ENCODE results near the gene CYRIA.

The CYRIA gene

DNA sequence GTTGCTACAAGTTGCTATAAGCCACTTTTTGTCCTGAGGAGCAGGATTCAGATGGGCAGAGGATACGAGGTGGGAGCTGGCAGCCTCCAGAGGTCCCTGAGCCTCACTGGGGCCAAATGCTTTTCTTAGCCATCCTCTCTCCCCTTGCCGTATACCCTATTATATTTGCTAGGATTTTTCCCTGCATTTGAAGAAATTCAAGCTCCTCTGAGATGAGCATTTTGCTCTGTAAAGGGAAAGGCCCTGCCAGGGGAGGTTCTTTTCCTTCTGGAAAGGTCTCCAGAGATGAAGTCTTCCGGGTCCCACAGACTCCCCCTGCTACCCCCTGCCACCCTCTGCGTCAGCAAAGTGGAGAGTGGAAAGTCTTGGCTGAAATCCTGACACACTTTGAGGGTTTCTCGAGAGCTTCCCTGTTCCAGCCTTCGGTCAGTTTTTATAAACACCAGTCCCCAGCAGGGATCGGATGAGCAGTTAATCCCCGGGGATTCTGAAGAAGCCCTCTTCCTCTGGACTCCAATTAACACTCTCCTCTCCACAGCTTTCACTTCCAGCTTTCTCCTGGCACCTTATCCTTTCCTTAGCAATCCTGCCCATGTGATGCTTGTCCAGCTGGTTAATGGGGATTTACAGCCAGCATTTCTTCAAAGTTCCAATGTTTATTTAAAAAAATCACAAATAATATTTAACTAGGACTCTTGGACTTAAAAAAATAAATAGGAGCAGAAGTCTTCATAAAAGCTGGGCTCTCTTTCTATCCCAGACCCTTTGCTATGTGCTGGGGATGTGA, 13.1 kb downstream of the CYRIA start:
- Histone ChIP-seq H3K4me1 (ENCODE audit: low read length) (peaks cover 69% of the 10 kb centered on the region), H3K9me3 (ENCODE audit: insufficient read depth, low read length) (no peaks in the 10 kb centered on the region), H3K27ac (ENCODE audit: low read length) (no peak overlapping the region), H3K9ac (ENCODE audit: low read length) (no peak overlapping the region), H3K36me3 (replicated peaks; ENCODE audit: low read depth, low read length) (no peaks in the 10 kb centered on the region), H3K27me3 (ENCODE audit: low read depth, low read length) (no peaks in the 10 kb centered on the region), H2AFZ (ENCODE audit: low read depth, low read length) (no peak overlapping the region), H3K4me3 (ENCODE audit: low read length) (no peak overlapping the region), H3K4me2 (ENCODE audit: low read length) (no peak overlapping the region), H3K79me2 (ENCODE audit: low read length) (peaks cover 5% of the 10 kb centered on the region), H4K20me1 (ENCODE audit: insufficient read depth, low read length) (no peaks in the 10 kb centered on the region)
- no peak for TF ChIP-seq EZH2phosphoT487 (IDR thresholded peaks at IDR 0.05; ENCODE audit: low read depth)
- TF ChIP-seq, protein P1, sequence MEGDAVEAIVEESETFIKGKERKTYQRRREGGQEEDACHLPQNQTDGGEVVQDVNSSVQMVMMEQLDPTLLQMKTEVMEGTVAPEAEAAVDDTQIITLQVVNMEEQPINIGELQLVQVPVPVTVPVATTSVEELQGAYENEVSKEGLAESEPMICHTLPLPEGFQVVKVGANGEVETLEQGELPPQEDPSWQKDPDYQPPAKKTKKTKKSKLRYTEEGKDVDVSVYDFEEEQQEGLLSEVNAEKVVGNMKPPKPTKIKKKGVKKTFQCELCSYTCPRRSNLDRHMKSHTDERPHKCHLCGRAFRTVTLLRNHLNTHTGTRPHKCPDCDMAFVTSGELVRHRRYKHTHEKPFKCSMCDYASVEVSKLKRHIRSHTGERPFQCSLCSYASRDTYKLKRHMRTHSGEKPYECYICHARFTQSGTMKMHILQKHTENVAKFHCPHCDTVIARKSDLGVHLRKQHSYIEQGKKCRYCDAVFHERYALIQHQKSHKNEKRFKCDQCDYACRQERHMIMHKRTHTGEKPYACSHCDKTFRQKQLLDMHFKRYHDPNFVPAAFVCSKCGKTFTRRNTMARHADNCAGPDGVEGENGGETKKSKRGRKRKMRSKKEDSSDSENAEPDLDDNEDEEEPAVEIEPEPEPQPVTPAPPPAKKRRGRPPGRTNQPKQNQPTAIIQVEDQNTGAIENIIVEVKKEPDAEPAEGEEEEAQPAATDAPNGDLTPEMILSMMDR (IDR thresholded peaks at IDR 0.05; ENCODE audit: low read depth, low read length): no peak

DNA sequence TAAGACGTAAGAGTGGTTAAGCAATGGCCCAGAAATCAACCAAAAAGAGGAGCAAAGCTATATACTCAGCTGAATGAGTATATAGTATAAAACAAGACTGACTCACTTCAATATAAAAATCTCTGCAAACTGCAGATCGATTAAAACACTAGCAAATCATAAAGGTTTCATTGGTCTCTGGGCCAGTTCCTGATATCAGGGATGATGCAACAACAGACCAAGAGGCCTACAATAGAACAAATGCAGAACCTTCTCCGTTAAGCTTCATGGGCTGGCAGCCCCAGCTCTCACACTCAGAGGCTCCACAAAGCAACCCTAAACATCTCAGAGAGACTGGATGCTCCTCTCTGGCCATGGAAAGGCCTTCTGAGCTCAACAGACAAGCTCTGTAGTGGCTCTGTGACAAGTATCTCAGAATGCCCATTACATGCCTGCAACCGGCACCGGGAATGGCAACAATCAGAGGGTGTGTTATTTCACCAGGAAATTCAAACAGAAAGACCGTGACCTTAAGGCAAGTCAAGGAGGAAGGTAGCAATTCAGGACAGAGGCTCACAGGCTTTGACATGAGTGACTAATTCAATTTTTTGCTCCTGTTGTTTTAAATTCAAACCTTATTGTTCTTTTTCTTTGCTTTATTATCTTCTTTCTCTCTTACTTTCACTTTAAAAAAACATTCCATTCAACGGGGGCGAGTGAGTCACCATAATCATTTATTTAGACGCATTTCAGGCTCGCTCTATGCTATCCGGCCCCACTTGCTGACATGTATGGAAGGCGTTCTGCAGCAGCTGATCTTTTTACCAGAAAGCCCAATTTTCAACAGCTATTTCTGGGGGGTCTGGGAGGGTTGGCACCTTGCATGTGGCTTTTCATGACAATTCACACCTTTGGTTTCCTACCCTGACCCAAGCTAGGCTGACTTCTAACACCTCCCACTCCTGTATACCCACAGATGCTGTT, 15.1 kb downstream of the CYRIA start:
- Histone ChIP-seq H3K4me3 (ENCODE audit: low read length) (no peak overlapping the region), H3K9me3 (ENCODE audit: insufficient read depth, low read length) (no peaks in the 10 kb centered on the region), H3K36me3 (replicated peaks; ENCODE audit: low read depth, low read length) (no peaks in the 10 kb centered on the region), H3K9ac (ENCODE audit: low read length) (no peak overlapping the region), H4K20me1 (ENCODE audit: insufficient read depth, low read length) (no peaks in the 10 kb centered on the region), H2AFZ (ENCODE audit: low read depth, low read length) (no peak overlapping the region), H3K4me1 (ENCODE audit: low read length) (peaks cover 51% of the 10 kb centered on the region), H3K4me2 (ENCODE audit: low read length) (peak overlapping the region; percentile 26), H3K27ac (ENCODE audit: low read length) (no peak overlapping the region), H3K27me3 (ENCODE audit: low read depth, low read length) (no peaks in the 10 kb centered on the region), H3K79me2 (ENCODE audit: low read length) (no peaks in the 10 kb centered on the region)
- TF ChIP-seq, protein P1 (IDR thresholded peaks at IDR 0.05; ENCODE audit: low read depth, low read length): no peak
- TF ChIP-seq EZH2phosphoT487 (IDR thresholded peaks at IDR 0.05; ENCODE audit: low read depth): no peak

DNA sequence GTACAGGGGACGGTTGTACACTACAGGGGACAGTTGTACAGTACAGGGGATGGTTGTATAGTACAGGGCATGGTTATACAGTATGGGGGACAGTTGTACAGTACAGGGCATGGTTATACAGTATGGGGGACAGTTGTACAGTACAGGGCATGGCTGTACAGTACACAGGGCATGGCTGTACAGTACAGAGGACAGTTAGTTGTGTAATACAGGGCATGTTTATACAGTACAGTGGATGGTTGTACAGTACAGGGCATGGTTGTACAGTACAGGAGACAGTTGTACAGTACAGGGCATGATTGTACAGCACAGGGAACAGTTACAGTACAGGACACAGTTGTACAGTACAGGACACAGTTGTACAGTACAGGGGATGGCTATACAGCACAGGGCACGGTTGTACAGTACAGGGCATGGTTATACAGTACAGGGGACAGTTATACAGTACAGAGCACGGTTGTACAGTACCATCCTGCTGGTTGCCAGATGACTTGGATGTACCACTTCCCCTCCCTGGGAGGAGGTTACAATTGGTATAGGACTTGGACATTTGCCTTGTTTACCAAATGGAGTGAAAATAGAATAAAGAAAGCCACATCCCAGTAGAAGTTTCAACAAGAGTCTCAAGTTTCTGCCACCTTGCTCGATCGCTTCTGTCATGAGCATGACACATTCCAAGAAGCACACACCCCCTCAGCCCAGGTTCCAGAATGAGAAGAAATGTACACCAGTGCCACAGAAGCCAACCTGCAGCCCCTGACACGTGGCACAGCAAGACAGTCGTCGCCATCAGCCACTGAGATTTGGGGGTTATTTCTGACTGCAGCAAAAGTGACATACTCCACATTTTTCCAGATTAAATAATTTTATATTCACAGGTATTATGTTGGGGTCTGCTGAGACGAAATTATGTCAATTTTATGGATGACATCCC, 16.0 kb downstream of the CYRIA start:
- Histone ChIP-seq H4K20me1 (ENCODE audit: insufficient read depth, low read length) (no peaks in the 10 kb centered on the region), H3K9ac (ENCODE audit: low read length) (no peak overlapping the region), H3K9me3 (ENCODE audit: insufficient read depth, low read length) (no peaks in the 10 kb centered on the region), H3K36me3 (replicated peaks; ENCODE audit: low read depth, low read length) (no peaks in the 10 kb centered on the region), H2AFZ (ENCODE audit: low read depth, low read length) (no peak overlapping the region), H3K27me3 (ENCODE audit: low read depth, low read length) (no peaks in the 10 kb centered on the region), H3K79me2 (ENCODE audit: low read length) (no peaks in the 10 kb centered on the region), H3K4me3 (ENCODE audit: low read length) (no peak overlapping the region), H3K4me2 (ENCODE audit: low read length) (peak overlapping the region; percentile 26), H3K4me1 (ENCODE audit: low read length) (peaks cover 41% of the 10 kb centered on the region), H3K27ac (ENCODE audit: low read length) (no peak overlapping the region)
- TF ChIP-seq, protein P1 (IDR thresholded peaks at IDR 0.05; ENCODE audit: low read depth, low read length): no peak
- TF ChIP-seq EZH2phosphoT487 (IDR thresholded peaks at IDR 0.05; ENCODE audit: low read depth): no peak

Measured in OCI-LY3 (cell line).